Prostate gland (tissue), 2 donors: ENCODE results near the gene SERPINB1. TPM values are rescaled to one million over a fixed set of nuclear protein-coding genes. Genes with fewer than 3 reads are reported as not detected.

Experiments
- DNase-seq: peaks from one replicate; pipeline ENCODE4 v3.0.0-alpha.2; 2019; ENCODE audit warnings: low spot score
- H3K27ac ChIP-seq, 2 donors: fragments of 200-600 bp; sonication (generic); 2 replicates each; pipeline ENCODE4 v1.5.1; 2017 to 2019
- H3K27me3 ChIP-seq: fragments of 200-600 bp; sonication (generic); replicated peaks from 2 replicates; pipeline ENCODE4 v1.5.1; 2019; ENCODE audit not compliant: insufficient read depth
- H3K36me3 ChIP-seq, 2 donors: fragments of 200-600 bp; sonication (generic); 1 replicate in 1 of 2; 2 replicates in 1 of 2; pipeline versions ENCODE4 v1.5.1 to v1.8.1; 2017 to 2019
- H3K4me1 ChIP-seq: fragments of 200-600 bp; sonication (generic); replicated peaks from 2 replicates; pipeline ENCODE4 v1.5.1; 2019
- H3K4me3 ChIP-seq, 2 donors: fragments of 200-600 bp; sonication (generic); 2 replicates each; pipeline ENCODE4 v1.5.1; 2017 to 2019
- H3K9me3 ChIP-seq: fragments of 200-600 bp; sonication (generic); 2 replicates; pipeline ENCODE4 v1.5.1; 2017
- CTCF ChIP-seq, 4 experiments: fragments of 200-600 bp in 2 of 4; fragments of 450-650 bp in 2 of 4; sonication (generic) in 2 of 4; IDR thresholded peaks; 1 replicate in 3 of 4; 2 replicates in 1 of 4; pipeline ENCODE4 v1.5.1; 2016 to 2019; ENCODE audit warnings: antibody characterized with exemption in 4 of 4, mild to moderate bottlenecking in 2 of 4, moderate library complexity in 2 of 4
- POLR2A ChIP-seq: fragments of 450-650 bp; IDR thresholded peaks from one replicate; pipeline ENCODE4 v1.6.1; 2016; ENCODE audit warnings: antibody characterized with exemption, mild to moderate bottlenecking
- POLR2AphosphoS5 ChIP-seq: sonication (generic); formaldehyde crosslinking; IDR thresholded peaks from one replicate; pipeline ENCODE4 v1.6.1; 2017; ENCODE audit warnings: antibody characterized with exemption
- WGBS: methylation state at CpG from one replicate; pipeline ENCODE4 v1.1.5; 2018; 5-methylcytosine and 5-hydroxymethylcytosine counted together
- intact Hi-C: fragments of 100-400 bp; cut with DNase I; formaldehyde crosslinking; loops from one replicate; pipeline ENCODE4 v1.14.2; 2022
- total RNA-seq, 2 donors: library from RNA; depleted of rRNA; stranded (reverse); fragments of >200 nt; gene quantifications; one replicate each; pipeline ENCODE4 v1.1.0, GENCODE V29; 2016

SERPINB1 gene
- total RNA-seq, 2 donors from 2014 or later = 27.5 to 31.1 TPM

GRCh38 chr6:2839982-2840748, 1.5 kb downstream of the SERPINB1 start:
- DNase-seq = no peak
- no peaks in the 10 kb centered on the region for H3K27me3 ChIP-seq
- no peaks in the 10 kb centered on the region for H3K36me3 ChIP-seq
- TF ChIP-seq POLR2AphosphoS5 = no peak
- no peak for TF ChIP-seq POLR2A
- no peak for TF ChIP-seq CTCF (IDR thresholded peaks at IDR 0.05)
- no peaks in the 10 kb centered on the region for H3K9me3 ChIP-seq
- 62% methylated on average over 12 of the region's 12 CpGs for WGBS
- peak overlapping the region; percentile 82 to 85 for H3K27ac ChIP-seq
- peaks cover 7% of the 10 kb centered on the region for H3K4me1 ChIP-seq
- intact Hi-C loops = loop anchor here (2.0 to 10.0 kb wide), 2 partner anchors 47 to 215 kb away; no protein-coding TSS in a partner anchor
- H3K4me3 ChIP-seq = peak overlapping the region in 1 of 2 donors; percentile 36

GRCh38 chr6:2839195-2839981, 2.3 kb downstream of the SERPINB1 start:
- Histone ChIP-seq H3K4me3 (no peak overlapping the region), H3K27ac (no peak overlapping the region), H3K4me1 (peaks cover 7% of the 10 kb centered on the region), H3K36me3 (no peaks in the 10 kb centered on the region), H3K9me3 (no peaks in the 10 kb centered on the region), H3K27me3 (no peaks in the 10 kb centered on the region)
- intact Hi-C loops = no loop called here
- no peak for TF ChIP-seq CTCF (IDR thresholded peaks at IDR 0.05)
- no peak for TF ChIP-seq POLR2A
- no peak for TF ChIP-seq POLR2AphosphoS5
- no peak for DNase-seq
- WGBS = 32% methylated on average over 9 of the region's 9 CpGs

- peaks cover 7% of the 10 kb centered on the region for H3K4me1 ChIP-seq
- no peaks in the 10 kb centered on the region for H3K27me3 ChIP-seq
Observed at GRCh38 chr6:2838251-2838650, 3.4 kb downstream of the SERPINB1 start.

GRCh38 chr6:2834262-2834661, 7.4 kb downstream of the SERPINB1 start:
- intact Hi-C loops = no loop called here
- H3K4me1 ChIP-seq = peaks cover 7% of the 10 kb centered on the region
- H3K36me3 ChIP-seq = no peaks in the 10 kb centered on the region
- TF ChIP-seq POLR2AphosphoS5 (no peak), CTCF (IDR thresholded peaks at IDR 0.05) (no peak), POLR2A (no peak)
- no peak overlapping the region for H3K4me3 ChIP-seq
- H3K27ac ChIP-seq = no peak overlapping the region
- H3K9me3 ChIP-seq = no peaks in the 10 kb centered on the region
- no peaks in the 10 kb centered on the region for H3K27me3 ChIP-seq
- DNase-seq = no peak

More at GRCh38 chr6:2838251-2838650, 3.4 kb downstream of the SERPINB1 start:
- Histone ChIP-seq H3K9me3 (no peaks in the 10 kb centered on the region), H3K4me3 (no peak overlapping the region), H3K36me3 (no peaks in the 10 kb centered on the region), H3K27ac (no peak overlapping the region)
- 71% methylated on average over 3 of the region's 3 CpGs for WGBS
- intact Hi-C loops = no loop called here
- no peak for TF ChIP-seq POLR2A
- TF ChIP-seq CTCF (IDR thresholded peaks at IDR 0.05) = no peak
- no peak for TF ChIP-seq POLR2AphosphoS5
- no peak for DNase-seq
